Stimulated activated CD4-positive, alpha-beta T cell treated with anti-CD3 and anti-CD28 coated beads, Interleukin-1b, Interleukin-23, amount 100 ng/mL, for 4 hours (primary cell): Measurements from ENCODE around the gene FOXP2.
"Not testable (repeated sequence)": the region's sequence is repeated elsewhere in the genome, so short reads cannot be mapped to it uniquely, and the experiment has no call there.

Experiments used
- DNase-seq, 2 donors: peaks; one replicate each; pipeline ENCODE4 v3.0.0-alpha.2; 2020; ENCODE audit warnings: low read depth in 2 of 2

Gene FOXP2

GRCh38 chr7:114588506-114588905 lies 173.9 kb downstream of the FOXP2 start:
- DNase-seq: no peak

GRCh38 chr7:114589436-114589835 lies 174.8 kb downstream of the FOXP2 start:
- no peak for DNase-seq

- no peak for DNase-seq
Observed at GRCh38 chr7:114590298-114590697, 175.7 kb downstream of the FOXP2 start.

- DNase-seq: no peak
Observed at GRCh38 chr7:114598946-114599345, 184.3 kb downstream of the FOXP2 start.

- no peak for DNase-seq
Observed at GRCh38 chr7:114606100-114606499, 191.5 kb downstream of the FOXP2 start.

- DNase-seq: not testable (repeated sequence)
Observed at GRCh38 chr7:114608822-114609221, 194.2 kb downstream of the FOXP2 start.

GRCh38 chr7:114620208-114620607 lies 205.6 kb downstream of the FOXP2 start:
- no peak for DNase-seq

GRCh38 chr7:114622221-114622620 lies 207.6 kb downstream of the FOXP2 start:
- DNase-seq: no peak

GRCh38 chr7:114623146-114623545 lies 208.5 kb downstream of the FOXP2 start:
- no peak for DNase-seq

- no peak for DNase-seq
Observed at GRCh38 chr7:114627231-114627630, 212.6 kb downstream of the FOXP2 start.

GRCh38 chr7:114628362-114628761 lies 213.7 kb downstream of the FOXP2 start:
- DNase-seq: no peak

- DNase-seq: no peak
Observed at GRCh38 chr7:114629762-114630161, 215.1 kb downstream of the FOXP2 start.

- DNase-seq: no peak
Observed at GRCh38 chr7:114630201-114630990, 215.8 kb downstream of the FOXP2 start.

GRCh38 chr7:114631249-114631822 lies 216.7 kb downstream of the FOXP2 start:
- no peak for DNase-seq

- DNase-seq: no peak
Observed at GRCh38 chr7:114639451-114639850, 224.8 kb downstream of the FOXP2 start.

- no peak for DNase-seq
Observed at GRCh38 chr7:114644455-114644854, 229.8 kb downstream of the FOXP2 start.

- DNase-seq: no peak
Observed at GRCh38 chr7:114645451-114645850, 230.8 kb downstream of the FOXP2 start.

- DNase-seq: no peak
Observed at GRCh38 chr7:114647518-114647917, 232.9 kb downstream of the FOXP2 start.

- no peak for DNase-seq
Observed at GRCh38 chr7:114648117-114648516, 233.5 kb downstream of the FOXP2 start.

GRCh38 chr7:114648680-114649079 lies 234.1 kb downstream of the FOXP2 start:
- DNase-seq: no peak

- DNase-seq: no peak
Observed at GRCh38 chr7:114649689-114650088, 235.1 kb downstream of the FOXP2 start.

GRCh38 chr7:114650491-114650890 lies 235.9 kb downstream of the FOXP2 start:
- DNase-seq: no peak

- no peak for DNase-seq
Observed at GRCh38 chr7:114652041-114652440, 237.4 kb downstream of the FOXP2 start.
